Right lobe of liver (tissue), 6 donors: ENCODE measurements around the gene SEMA3C. TPM values are rescaled to one million over a fixed set of nuclear protein-coding genes. Genes with fewer than 3 reads are reported as not detected.

Source experiments
- ATAC-seq, 4 donors: fragments of 200-7000 bp; cut with Tn5 transposase; one replicate each; pipeline ENCODE4 v1.9.1; 2020; ENCODE audit warnings: mild to moderate bottlenecking in 4 of 4, moderate library complexity in 4 of 4
- DNase-seq, 3 donors: peaks; one replicate each; pipeline ENCODE4 v3.0.0-alpha.2; 2020
- H3K27ac ChIP-seq, 3 donors: fragments of 200-600 bp; one replicate each; pipeline ENCODE4 v1.8.0; 2022
- H3K27me3 ChIP-seq, 2 donors: fragments of 200-600 bp; one replicate each; pipeline ENCODE4 v1.8.0; 2022
- H3K36me3 ChIP-seq, 4 donors: fragments of 200-600 bp; sonication (generic) in 1 of 4; one replicate each; pipeline versions ENCODE4 v1.5.1 to v1.8.0; 2017 to 2022; ENCODE audit warnings: control low read depth in 1 of 4
- H3K4me1 ChIP-seq, 4 donors: fragments of 200-600 bp; sonication (generic) in 1 of 4; one replicate each; pipeline versions ENCODE4 v1.5.1 to v1.8.0; 2017 to 2022; ENCODE audit warnings: control low read depth in 1 of 4
- H3K4me3 ChIP-seq, 3 donors: fragments of 200-600 bp; one replicate each; pipeline ENCODE4 v1.8.0; 2022
- H3K9me3 ChIP-seq, 4 donors: fragments of 200-600 bp; sonication (generic) in 1 of 4; one replicate each; pipeline versions ENCODE4 v1.5.1 to v1.8.0; 2017 to 2022; ENCODE audit warnings: control low read depth in 1 of 4
- CTCF ChIP-seq, 4 donors: fragments of 200-600 bp in 3 of 4; fragments of 450-650 bp in 1 of 4; IDR thresholded peaks; one replicate each; pipeline versions ENCODE4 v1.5.1 to v1.8.0; 2016 to 2022; ENCODE audit warnings: antibody characterized with exemption in 4 of 4, mild to moderate bottlenecking in 2 of 4
- POLR2A ChIP-seq: fragments of 450-650 bp; IDR thresholded peaks from one replicate; pipeline ENCODE4 v1.6.1; 2017; ENCODE audit warnings: antibody characterized with exemption, mild to moderate bottlenecking
- WGBS: methylation state at CpG from one replicate; pipeline ENCODE4 v1.1.6; 2018; ENCODE audit warnings: low coverage, low lambda C conversion rate; ENCODE audit not compliant: insufficient coverage; ENCODE audit errors: missing lambda C conversion rate; 5-methylcytosine and 5-hydroxymethylcytosine counted together
- intact Hi-C, 2 donors: fragments of 100-400 bp; cut with DNase I; formaldehyde crosslinking; loops; one replicate each; pipeline versions ENCODE4 v1.11.2 to v1.14.1; 2022
- total RNA-seq, 6 experiments: library from RNA; depleted of rRNA in 2 of 6; stranded (reverse); fragments of >200 nt in 2 of 6; fragmentation: NEBNext Ultra II Directional in 3 of 6; extraction: Animal tissue kit (Norgen Biotek cat#: 25700) in 3 of 6; gene quantifications; one replicate each; pipeline versions ENCODE4 v1.1.0 to v1.2.4, GENCODE V29; 2016 to 2023
- donor health status: DM: no; HTN: yes; CAD: no.
- donor health status: DM: no; HTN: no; CAD: no.
- donor health status: DM: no; HTN: no; CAD: no.
- donor health status: DM: no; HTN: yes; CAD: no.
- donor health status: DM: no; HTN: yes; CAD: no.

Gene SEMA3C
- total RNA-seq, 6 experiments from 2014 or later, result 0.23 to 1.3 (median 0.53) TPM

- no peak for ATAC-seq
- intact Hi-C loops, result no loop called here
- no peak overlapping the region for H3K27ac ChIP-seq
Observed at GRCh38 chr7:80870813-80871212, 48.0 kb downstream of the SEMA3C start.

GRCh38 chr7:80869821-80870751, 48.8 kb downstream of the SEMA3C start:
- 77% methylated on average over 6 of the region's 6 CpGs for WGBS
- Histone ChIP-seq H3K9me3 (no peaks in the 10 kb centered on the region), H3K27ac (no peak overlapping the region), H3K4me3 (no peak overlapping the region), H3K36me3 (no peaks in the 10 kb centered on the region), H3K4me1 (no peaks in the 10 kb centered on the region), H3K27me3 (no peaks in the 10 kb centered on the region)
- intact Hi-C loops, result no loop called here
- TF ChIP-seq CTCF (IDR thresholded peaks at IDR 0.05) (no peak), POLR2A (no peak)
- DNase-seq (no peak), ATAC-seq (no peak)

More at GRCh38 chr7:80870813-80871212, 48.0 kb downstream of the SEMA3C start:
- TF ChIP-seq POLR2A, result no peak
- TF ChIP-seq CTCF (IDR thresholded peaks at IDR 0.05), result no peak
- no peak for DNase-seq
- H3K36me3 ChIP-seq, result no peaks in the 10 kb centered on the region
- WGBS, result 52% methylated on average over 4 of the region's 4 CpGs
- H3K9me3 ChIP-seq, result no peaks in the 10 kb centered on the region
- H3K4me3 ChIP-seq, result no peak overlapping the region
- H3K27me3 ChIP-seq, result no peaks in the 10 kb centered on the region
- no peaks in the 10 kb centered on the region for H3K4me1 ChIP-seq

- Histone ChIP-seq H3K36me3 (no peaks in the 10 kb centered on the region), H3K27ac (no peak overlapping the region), H3K9me3 (no peaks in the 10 kb centered on the region), H3K27me3 (no peaks in the 10 kb centered on the region), H3K4me1 (no peaks in the 10 kb centered on the region), H3K4me3 (no peak overlapping the region)
- TF ChIP-seq POLR2A (no peak), CTCF (IDR thresholded peaks at IDR 0.05) (no peak)
- DNase-seq (no peak), ATAC-seq (no peak)
- intact Hi-C loops, result no loop called here
- WGBS, result 34% methylated on average over 4 of the region's 4 CpGs
Observed at GRCh38 chr7:80869106-80869784, 49.6 kb downstream of the SEMA3C start.

- no peak overlapping the region for H3K27ac ChIP-seq
- DNase-seq, result no peak
- no peak for TF ChIP-seq POLR2A
- TF ChIP-seq CTCF (IDR thresholded peaks at IDR 0.05), result no peak
- H3K4me3 ChIP-seq, result no peak overlapping the region
- no peaks in the 10 kb centered on the region for H3K36me3 ChIP-seq
- no peaks in the 10 kb centered on the region for H3K4me1 ChIP-seq
- no peaks in the 10 kb centered on the region for H3K9me3 ChIP-seq
- intact Hi-C loops, result no loop called here
- no peak for ATAC-seq
- H3K27me3 ChIP-seq, result no peaks in the 10 kb centered on the region
- 40% methylated on average over 1 of the region's 1 CpG for WGBS
Observed at GRCh38 chr7:80868566-80868965, 50.3 kb downstream of the SEMA3C start.
